GM21576 (cell line): ENCODE results near the gene FSD1.
"Not testable (repeated sequence)": the region's sequence is repeated elsewhere in the genome, so short reads cannot be mapped to it uniquely, and the experiment has no call there.

Source experiments
- ATAC-seq: cut with Tn5 transposase; IDR thresholded peaks from one replicate; pipeline ENCODE4 v1.9.1; 2021; ENCODE audit warnings: mild to moderate bottlenecking, moderate library complexity; ENCODE audit not compliant: unreplicated experiment

The FSD1 gene

DNA sequence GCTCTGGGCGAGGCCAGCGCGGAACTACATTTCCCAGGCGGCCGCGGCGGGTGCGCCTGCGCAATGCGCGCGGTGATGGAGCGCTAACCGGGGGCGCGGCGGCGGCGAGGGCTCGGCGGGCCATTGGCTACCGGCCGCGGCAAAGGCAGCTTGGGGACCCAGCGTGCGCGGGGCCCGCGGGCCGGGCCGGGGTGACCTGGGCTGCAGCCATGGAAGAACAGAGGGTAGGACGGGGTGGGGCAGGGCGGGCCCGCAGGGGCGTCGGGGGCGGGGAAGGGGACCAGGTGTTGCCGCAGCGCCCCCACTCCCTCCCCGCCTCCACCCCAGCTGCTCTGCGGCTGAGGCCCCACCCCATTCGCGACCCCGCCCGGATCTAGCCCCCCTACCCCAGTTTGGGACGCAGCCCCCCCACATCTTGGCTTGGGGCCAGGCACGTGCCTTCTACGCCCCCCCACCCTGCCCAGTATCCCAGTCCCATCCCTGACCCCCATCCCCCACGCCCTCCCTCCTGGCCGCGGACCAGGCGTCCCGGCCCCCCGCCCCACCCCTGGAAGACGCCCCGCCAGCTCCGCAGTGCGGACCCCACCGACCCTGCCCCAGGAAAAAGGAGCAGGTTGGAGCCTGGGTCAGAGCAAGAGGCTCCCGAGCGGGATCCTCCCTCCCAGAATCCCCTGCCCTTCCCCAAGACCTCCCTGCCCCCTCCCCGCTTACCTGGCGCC lies at the start of gene FSD1:
TSS of gene FSD1 (plus strand) at position 61 of the 719 bp plus-strand sequence. CDS start at position 210, 149 bp downstream.
- no peak for ATAC-seq

DNA sequence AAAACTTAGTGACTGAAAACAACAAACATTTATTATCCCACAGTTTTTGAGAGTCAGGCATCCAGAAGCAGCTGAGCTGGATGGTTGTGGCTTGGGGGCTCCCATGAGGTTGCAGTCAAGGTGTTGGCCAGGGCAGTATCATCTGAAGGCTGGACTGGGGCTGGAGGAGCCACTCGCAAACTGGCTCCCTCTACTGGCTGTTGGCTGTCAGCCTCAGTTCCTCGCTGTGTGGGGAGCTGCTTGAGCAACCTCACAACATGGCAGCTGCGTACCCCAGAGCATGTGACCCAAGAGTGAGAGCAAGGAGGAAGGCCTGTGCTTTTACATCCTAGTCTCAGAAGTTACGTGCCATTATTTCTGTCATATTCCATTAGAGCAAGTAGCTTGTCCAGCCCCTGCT lies 47.8 kb upstream of the FSD1 start:
- no peak for ATAC-seq

DNA sequence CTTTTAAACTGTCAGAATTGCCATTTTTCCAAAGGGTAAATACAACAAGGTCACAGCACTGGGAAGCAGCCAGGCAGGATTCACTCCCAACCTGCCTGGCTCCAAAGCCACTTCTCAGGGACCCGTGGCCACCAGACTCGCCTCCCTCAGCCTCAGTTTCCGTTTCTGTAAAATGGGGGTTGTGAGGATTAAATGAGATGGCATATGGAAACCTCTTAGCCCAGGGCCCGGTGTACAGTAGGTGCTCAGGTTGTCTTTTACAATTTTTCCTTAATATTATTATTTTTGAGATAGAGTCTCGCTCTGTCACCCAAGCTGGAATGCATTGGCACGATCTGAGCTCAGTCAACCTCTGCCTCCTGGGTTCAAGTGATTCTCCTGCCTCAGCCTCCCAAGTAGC lies 47.4 kb upstream of the FSD1 start:
- no peak for ATAC-seq

DNA sequence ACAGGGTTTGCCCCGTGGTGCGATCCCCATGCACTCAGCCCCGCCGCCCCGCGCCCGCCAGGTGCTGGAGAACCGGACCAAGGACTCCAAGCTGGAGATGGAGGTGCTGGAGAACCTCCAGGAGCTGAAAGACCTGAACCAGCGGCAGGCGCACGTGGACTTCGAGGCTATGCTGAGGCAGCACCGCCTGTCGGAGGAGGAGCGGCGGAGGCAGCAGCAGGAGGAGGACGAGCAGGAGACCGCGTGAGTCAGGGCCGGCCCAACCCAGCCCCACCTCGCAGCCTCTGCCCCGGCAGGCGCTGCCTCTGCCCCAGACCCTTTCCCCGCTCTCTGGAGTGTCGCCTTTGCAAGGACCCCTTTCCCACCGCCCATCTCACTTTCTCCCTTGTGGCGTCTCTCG lies 46.2 kb upstream of the FSD1 start:
- ATAC-seq, result no peak

DNA sequence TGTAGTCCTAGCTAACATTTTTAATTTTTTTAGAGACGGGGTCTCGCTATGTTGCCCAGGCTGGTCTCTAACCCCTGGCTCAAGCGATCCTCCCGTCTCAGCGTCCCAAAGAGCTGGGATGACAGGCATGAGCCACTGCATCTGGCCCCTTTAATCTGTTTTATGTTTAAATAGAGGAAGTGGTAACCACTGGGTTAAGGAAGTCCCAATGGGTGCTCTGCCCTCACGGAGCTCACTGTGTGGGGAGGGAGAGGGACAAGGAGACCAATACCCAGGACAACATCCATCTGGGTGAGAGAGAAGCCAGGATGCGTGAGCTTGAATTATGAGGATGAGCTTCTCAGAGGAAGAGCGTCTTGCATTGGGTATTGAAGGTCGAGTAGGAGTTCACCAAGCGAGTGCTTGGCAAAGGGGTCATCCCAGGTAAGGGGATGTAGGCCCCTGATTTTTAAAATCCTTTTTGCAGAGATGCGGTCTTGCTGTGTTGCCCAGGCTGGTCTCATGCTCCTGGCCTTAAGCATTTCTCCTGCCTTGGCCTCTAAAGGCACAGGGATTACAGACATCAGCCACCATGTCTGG lies 43.7 kb upstream of the FSD1 start:
- ATAC-seq, result no peak

DNA sequence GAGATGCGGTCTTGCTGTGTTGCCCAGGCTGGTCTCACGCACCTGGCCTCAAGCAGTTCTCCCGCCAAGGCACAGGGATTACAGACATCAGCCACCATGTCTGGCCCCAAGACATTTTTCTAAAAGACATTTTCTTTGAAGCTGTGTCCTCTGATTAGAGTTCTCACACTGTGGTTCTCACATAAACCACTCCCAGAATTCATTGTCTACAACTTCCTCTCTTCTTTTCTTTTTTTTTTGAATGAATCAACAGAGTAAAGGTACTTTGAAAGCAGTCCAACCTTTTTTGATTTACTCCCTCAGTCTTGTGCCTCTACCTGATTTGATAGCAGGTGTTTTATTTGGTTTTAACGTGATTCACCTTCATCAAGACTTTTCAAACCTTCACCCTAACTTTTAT lies 39.6 kb upstream of the FSD1 start:
- ATAC-seq, result no peak

DNA sequence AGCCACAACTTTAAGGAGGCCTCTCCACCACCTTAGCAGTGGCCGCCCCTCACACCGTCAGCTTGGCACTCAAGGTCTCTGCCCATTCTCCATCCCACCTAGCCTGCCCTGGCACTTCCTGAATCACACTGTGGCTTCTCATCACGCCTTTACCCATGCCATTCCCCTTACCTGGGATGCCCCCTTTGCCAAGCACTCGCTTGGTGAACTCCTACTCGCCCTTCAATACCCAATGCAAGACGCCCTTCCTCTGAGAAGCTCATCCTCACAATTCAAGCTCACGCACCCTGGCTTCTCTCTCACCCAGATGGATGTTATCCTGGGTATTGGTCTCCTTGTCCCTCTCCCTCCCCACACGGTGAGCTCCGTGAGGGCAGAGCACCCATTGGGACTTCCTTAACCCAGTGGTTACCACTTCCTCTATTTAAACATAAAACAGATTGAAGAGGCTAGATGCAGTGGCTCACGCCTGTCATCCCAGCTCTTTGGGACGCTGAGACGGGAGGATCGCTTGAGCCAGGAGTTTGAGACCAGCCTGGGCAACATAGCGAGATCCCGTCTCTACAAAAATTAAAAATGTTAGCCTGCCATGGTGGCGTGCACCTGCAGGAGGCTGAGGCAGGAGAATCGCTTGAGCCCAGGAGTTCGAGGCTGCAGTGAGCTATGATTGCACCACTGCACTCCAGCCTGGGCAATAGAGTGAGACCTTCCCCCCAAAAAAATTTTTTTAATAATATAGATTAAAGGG lies 38.0 kb upstream of the FSD1 start:
- ATAC-seq, result no peak

DNA sequence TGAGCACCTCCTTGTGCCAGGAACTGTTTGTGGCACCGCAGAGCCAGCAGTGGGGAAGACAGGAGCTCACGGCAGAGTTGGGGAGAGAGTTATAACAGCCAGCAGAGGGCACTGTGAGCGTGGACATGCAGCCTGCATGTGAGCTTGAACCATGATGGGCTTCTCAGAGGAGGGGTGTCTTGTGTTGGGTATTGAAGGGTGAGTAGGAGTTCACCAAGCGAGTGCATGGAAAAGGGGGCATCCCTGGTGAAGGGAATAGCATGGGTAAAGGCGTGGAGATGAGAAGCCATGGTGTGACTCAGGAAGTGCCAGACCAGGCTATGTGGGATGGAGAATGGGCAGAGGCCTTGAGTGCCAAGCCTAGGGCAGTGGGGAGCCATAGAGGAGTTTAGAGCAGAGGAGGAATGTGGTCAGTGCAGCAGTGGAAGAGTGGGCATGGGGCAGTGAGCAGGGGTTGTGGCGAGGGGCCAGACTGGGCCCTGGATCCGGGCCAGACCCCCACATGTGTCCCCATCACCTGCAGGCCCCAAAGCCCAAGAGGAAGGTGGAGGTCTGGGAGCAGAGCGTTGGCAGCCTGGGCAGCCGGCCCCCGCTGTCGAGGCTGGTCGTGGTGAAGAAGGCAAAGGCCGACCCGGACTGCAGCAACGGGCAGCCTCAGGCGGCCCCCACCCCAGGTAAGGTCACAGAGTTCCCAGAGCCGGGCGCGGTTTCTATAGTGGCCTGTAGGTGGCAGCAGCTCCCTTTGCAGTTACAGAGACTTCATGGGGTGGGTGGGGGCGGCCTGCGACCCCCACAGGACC lies 37.1 kb upstream of the FSD1 start:
- no peak for ATAC-seq

DNA sequence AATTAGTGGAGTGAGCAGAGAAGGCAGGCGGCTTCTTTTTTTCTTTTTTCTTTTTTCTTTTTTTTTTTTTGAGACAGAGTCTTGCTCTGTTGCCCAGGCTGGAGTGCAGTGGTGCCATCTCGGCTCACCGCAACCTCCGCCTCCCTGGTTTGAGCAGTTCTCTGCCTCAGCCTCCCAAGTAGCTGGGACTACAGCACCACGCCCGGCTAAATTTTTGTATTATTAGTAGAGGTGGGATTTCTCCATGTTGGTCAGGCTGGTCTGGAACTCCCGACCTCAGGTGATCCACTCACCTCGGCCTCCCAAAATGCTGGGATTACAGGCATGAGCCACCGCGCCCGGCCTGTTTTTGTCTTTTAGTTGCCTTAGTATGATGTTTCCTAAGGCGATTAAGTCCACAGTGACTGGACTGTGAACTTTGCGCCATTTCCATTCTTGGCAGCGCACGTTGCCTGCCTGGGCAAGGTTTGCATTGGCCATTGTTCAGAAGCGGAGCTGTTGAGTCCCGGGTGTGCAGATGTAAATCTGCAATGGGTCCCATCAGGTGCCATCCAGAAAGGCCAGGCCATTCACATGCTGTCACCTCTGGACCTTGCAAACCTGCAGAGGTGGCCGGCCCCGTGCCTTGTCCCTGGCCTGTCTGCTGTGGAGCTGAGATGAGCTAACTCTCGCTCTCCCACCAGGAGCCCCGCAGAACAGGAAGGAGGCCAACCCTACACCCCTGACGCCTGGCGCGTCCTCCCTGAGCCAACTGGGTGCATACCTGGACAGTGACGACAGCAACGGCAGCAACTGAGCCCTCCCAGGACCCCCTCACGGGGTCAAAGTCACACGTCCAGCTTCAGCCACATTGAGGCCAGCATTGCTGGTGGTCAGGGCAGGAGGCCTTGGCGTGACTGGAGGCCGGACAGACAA lies 36.2 kb upstream of the FSD1 start:
- no peak for ATAC-seq

DNA sequence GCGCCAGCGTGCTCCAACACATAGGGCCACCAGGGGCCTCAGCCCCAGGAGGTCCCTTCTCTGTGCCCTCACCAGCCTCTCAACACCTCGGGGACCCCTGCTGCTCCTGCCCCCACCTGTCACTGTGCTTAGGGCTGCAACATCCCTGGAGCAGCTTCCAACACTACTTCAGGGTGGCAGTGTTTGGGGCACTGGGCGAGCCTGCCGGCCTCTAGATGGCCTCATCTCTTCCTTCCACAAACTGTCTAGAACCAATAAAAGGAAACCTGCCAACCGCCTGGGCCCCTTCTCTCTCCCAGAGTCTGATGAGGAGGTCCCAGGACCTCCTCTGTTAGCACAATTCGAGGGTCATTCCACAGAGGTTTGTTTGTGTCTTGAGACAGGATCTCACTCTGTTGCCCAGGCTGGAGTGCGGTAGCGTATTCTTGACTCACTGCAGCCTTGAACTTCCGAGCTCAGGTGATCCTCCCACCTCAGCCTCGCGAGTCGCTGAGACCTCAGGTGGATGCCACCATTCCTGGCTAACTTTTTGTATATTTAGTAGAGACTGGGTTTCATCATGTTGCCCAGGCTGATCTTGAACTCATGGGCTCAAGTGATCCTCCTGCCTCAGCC lies 35.5 kb upstream of the FSD1 start:
- no peak for ATAC-seq

DNA sequence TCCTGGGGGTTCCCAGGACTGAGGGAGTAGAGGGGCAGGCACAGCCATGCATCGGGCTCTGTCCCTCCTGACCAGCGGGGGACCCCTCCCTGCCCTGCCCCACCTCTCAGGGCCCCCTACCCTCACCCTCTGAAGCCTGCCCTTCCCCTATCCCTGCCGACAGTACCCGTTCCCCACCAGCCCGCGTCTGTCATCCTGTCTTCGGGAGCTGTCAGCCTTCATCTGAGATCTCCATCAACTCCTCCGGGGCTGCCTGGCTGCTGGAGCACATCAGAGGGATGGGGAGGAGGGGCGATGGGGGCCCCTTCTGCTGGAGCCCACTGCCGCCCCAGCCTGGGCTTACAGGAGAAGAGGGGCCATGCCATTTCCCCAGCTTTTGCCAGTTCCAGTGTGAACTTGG lies 31.5 kb upstream of the FSD1 start:
- ATAC-seq, result no peak

DNA sequence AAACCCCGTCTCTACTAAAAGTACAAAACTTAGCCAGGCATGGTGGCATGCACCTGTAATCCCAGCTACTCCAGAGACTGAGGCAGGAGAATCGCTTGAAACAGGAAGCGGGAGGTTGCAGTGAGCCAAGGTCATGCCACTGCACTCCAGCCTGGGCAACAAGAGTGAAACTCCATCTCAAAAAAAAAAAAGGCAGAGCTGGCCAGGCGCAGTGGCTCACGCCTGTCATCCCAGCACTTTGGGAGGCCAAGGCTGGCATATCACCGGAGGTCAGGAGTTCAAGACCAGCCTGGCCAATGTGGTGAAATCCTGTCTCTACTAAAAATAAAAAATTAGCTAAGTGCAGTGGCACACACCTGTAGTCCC lies 30.1 kb upstream of the FSD1 start:
- not testable (repeated sequence) for ATAC-seq

DNA sequence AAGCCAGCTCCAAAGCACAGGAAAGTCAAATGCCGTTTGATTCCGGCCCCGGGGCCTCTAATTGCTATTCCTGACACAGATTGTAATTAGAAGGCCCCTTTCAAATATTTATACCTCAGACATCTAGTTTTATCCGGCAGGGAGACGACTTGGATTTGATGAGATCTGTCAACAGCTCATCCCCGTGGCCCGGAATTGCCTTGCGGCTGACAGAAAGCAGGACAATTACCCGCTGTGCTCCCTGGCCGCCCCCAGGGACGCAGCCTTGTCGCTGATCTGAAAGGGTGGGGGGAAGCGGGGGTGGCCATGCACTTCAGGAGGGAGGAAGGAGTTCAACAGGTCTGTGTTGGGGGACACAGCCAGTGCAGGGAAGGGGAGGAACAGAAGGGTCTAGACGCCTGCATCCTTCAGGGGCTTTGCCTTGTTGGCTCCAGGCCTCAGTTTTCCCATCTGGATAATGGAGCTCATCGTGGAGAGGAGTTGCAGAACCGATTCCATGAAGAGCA lies 27.2 kb upstream of the FSD1 start:
- ATAC-seq, result no peak

DNA sequence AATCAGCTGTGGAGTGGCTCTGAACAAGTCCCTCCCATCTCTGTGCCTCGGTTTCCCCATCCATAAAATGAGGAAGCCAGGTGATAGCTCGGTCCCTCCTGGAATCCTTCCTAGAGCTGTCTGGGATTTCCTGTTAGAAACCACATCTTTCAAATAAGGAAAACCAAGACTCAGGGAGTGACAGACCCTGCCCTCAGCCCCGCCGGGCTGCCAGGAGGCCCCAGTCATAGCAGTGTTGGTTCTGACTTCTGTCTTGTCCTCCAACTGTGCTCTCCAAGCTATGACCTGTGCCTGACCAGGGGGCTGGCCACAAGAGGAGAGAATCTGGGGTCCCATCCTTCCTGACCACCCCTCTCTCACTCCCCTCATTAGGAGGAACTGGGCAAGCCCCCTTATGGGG lies 26.4 kb upstream of the FSD1 start:
- no peak for ATAC-seq

DNA sequence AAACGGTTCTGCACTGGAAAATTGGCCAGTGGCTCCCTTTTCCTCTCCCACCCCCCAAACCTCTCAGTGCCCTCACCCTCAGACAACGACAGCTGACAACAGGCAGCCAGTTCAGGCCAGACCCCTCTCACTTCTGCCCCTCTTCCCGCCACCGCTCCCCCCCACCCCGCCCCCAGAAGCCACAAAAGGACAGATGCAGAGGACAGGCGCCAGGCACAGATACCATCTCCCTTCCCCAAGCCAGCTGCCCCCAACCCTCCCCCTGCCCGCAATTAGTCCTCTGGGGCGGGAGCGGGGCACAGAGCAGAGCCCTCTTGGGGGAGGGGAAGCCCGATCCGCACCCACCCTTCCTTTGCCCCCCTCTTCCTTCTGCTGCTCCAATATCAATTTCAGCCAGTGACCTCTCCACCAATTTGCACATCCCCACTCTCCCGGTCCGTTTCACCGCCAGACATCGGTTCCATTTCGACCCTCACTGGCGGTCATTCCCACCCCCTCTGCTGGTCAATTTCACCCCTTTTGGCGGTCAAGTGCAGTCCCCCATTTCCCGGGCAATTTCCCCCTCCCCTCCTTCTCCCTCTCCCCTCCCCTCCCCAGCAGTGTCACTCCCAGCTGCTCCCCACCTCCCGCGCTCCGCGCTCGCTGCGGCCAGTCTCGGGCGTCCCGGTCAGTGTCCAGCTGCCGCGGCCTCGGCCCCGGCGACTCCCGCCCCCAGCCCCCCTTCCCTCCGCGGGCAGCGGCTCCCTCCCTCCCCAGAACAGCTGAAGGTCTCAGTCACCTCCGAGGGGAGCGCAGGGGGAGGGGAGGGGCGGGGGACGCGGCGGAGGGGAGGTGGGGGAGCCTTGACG lies 25.8 kb upstream of the FSD1 start, which contains the start of gene SHD:
TSS of gene SHD (plus strand) at position 848 of the 848 bp plus-strand sequence. CDS start 798 bp downstream, outside the sequence.
- no peak for ATAC-seq

DNA sequence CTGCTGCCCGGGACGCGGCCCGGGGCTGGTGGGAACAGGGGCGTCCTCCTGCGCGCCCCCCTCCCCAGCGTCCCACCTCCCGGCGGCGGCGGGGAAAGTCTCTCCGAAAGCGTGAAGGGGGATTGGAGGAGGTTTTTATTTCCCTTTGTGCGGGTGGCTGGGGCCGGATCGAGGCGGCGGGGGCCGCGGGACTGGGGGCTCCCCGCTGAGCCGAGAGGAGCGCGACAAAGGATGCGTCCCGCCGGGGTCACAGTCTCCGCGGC lies 25.2 kb upstream of the FSD1 start:
- no peak for ATAC-seq

DNA sequence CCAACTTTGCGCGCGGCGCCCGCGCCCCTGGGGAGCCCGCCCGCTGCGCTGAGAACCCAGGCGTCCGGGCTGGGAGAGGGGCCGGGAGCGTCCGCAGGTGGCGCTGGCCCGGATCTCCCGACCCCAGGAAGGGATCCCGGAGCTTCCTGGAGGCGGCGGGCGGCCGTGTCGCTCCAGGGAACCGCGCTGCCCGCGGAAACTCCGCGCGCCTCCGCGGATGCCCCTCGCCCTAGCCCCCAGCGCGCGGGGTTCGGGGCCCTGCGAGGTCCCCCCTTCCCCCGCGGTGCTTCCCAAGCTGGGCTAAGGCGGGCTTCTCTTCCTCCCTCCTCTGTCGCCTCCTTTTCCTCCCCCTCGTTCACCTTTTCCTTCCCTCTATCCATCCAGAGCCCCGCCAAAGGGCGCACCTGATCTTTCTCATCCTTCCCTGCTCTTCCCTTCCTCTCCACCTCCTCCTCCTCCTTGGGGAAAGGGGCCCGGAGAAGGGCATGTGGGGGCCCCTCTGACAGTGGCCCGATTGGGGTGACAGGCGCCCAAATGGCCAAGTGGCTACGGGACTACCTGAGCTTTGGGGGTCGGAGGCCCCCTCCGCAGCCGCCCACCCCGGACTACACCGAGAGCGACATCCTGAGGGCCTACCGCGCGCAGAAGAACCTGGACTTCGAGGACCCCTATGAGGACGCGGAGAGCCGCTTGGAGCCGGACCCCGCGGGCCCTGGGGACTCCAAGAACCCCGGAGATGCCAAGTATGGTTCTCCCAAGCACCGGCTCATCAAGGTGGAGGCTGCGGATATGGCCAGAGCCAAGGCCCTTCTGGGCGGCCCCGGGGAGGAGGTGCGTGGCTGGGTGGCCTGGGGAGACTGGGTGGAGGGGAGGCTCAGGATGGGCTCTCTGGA lies 24.6 kb upstream of the FSD1 start:
- ATAC-seq, result no peak
